HG02798 (cell line): ENCODE data around the gene SRPK2.
"Not testable (repeated sequence)": the region's sequence is repeated elsewhere in the genome, so short reads cannot be mapped to it uniquely, and the experiment has no call there.

ENCODE experiments used
- ATAC-seq: cut with Tn5 transposase; IDR thresholded peaks from one replicate; pipeline ENCODE4 v1.9.1; 2021; ENCODE audit warnings: mild to moderate bottlenecking; ENCODE audit not compliant: unreplicated experiment, poor library complexity

The SRPK2 gene

DNA sequence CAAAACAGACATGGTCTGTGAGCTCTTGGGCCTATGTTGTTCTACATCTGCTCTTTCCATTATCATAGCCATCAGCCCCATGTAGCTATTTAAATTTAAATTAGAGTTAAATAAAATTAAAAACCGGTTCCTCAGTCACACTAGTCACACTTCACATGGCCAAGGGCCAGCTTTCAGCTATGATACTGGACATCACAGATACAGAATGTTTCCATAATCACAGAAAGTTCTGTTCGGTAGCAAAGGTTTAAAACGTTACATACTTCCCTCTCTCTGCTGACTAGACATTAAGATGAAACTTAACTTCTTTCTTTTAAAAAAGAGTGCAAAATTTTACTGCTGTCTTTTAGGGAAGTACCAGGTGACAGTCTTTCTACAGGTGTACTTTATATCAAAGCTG, 43.0 kb downstream of the SRPK2 start:
- ATAC-seq = no peak

DNA sequence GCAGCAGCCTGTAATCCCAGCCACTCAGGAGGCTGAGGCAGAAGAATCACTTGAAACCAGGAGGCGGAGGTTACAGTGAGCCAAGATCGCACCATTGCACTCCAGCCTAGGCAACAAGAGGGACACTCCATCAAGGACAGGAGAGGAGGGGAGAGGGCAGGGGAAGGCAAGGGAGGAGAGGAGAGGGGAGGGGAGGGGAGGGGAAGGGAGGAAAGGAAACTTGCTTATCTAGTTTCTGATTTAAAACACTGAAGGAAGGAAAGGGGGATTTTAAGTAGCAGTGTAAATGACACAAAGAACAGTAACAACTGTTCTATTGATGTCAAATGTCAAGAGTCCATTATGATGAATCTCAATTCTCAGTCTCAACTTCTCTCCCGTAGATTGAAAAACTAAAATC, 43.7 kb downstream of the SRPK2 start:
- no peak for ATAC-seq

DNA sequence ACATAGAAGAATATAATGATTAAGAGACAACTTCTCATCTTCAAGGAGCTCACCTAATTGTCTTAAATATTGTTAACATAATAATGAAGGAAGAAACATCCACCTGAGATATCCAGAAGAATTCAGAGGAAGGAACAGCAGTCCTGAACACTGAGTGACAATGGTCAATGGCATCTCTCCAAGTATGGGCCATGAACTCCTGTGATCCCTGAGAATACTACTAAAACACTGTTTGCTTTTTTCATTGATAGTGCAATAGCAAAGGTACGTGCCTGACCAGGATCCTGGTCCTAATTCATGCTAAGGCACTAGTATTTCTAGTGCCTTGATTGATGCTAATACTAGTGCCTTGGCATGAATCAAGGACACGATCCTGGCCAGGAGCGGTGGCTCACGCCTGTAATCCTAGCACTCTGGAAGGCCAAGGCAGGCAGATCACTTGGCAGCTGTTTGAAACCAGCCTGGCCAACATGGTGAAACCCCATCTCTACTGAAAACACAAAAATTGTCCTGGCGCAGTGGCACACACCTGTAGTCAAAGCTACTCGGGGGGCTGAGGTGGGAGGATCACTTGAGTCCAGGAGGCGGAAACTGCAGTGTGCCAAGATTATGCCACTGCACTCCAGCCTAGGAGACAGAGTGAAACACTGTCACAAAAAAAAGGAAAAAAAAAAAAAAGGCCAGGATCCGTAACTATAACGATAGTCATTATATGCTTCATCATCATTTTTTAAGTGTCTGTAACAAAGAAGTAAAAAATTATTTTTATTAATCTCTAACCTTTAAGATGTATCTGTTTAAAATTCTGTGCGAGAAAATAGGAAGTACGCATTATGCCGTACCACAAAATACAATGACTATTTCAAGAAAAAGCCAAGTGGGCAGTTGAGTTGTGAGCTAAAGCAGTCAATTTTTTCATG, 49.1 kb downstream of the SRPK2 start:
- no peak for ATAC-seq

DNA sequence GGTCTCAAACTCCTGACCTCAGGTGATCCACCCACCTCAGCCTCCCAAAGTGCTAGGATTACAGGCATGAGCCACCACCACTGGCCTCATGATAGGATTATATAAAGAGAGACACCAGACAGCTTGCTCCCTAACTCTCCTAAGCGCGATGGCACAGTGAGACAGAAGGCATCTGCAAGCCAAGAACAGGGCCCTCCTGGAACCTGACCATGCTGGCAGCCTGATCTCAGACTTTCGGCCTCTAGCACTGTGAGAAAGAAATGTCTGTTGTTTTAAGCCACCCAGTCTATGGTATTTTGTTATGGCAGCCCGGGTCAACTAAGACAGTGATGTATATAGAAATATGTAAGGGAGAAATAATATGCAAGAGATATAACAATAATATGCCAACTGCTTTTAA, 51.2 kb downstream of the SRPK2 start:
- no peak for ATAC-seq

DNA sequence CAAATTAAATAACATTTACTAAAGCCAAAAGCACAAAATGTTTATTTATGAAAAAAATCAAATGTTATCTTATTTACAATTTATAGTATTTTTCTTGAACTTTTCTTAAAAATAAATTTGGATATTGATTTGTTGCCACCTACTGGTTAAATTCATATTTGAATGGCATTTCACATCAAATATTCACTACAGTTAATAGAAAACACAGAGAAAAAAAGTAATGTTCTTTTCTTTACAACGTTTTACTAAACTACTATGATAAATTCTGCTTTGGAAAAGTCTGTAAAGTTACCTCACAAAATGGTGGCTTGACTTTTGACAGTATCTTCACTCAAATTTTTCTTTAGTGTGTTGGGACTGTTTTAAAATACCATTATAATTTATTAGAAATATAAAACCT, 52.7 kb downstream of the SRPK2 start:
- no peak for ATAC-seq

DNA sequence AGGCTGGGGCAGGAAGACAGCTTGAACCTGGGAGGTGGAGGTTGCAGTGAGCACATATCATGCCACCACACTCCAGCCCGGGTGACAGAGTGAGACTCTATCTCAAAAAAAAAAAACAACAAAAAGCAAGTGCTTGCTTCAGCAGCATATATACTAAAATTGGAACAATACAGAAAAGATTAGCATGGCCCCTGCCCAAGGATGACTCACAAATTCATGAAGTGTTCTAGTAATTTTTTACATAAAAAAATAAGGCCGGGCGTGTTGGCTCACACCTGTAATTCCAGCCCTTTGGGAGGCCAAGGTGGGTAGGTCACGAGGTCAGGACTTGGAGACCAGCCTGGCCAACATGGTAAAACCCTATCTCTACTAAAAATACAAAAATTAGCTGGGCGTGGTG, 56.1 kb downstream of the SRPK2 start:
- ATAC-seq = not testable (repeated sequence)

DNA sequence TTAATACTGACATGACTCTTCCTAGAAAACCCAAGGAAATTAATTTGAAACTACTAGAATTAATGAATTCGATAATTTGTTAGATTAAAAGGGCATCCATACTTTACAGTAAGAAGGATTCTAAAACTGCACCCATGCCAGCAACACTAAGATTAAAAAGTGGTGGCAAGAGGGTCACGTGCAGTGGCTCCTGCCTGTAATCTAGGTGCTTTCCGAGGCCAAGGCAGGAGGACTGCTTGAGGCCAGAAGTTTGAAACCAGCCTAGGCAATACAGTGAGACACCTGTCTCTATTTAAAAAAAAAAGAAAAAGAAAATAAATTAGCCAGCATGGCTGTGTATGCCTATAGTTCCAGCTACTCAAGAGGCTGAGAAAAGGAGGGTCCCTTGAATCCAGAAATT, 58.2 kb downstream of the SRPK2 start:
- ATAC-seq = no peak

DNA sequence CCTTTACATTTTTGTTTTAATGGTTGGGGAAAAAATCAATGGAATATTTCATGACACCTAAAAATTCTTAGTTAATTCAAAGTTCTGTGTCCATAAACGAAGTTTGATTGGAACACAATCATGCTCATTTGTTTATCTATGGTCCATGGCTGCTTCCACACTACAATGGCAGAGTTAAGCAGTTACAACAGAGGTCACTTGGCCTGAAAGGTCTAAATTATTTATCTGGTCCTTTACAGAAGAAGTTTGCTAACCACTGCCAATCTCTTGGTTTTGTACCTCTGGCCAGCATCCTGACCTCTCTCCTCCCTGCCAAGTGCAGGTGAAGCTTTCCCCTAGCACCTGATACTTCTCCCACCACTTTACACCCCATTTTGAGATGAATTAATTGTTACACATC, 61.5 kb downstream of the SRPK2 start:
- no peak for ATAC-seq

DNA sequence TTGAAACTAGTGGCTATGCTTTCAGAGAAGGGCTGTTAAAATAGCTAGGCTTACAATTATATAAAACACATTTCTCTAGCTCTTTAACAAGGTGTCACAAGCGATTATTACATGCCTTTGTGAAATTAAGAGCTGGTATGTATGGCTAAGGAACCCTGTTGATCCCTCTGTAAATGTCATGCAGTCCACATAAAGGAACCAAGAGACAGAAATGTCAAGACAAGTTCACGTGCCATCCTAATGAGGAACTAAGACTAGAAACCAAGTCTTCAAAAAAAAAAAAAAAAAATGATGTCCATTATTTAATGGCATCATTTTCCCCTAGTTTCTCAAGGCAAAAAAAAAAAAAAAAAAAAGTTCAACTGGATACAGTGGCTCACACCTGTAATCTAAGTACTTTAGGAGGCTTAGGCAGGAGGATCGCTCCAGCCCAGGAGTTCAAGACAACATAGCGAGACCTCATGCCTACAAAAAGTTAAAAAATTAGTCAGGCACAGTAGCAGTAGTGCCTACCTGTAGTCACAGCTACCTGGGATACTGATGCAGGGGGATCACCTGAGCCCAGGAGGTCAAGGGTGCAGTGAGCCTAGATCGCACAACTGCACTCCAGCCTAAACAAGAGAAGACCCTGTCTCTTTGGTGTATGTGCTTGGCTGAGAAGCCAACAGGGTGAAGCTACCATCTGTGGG, 63.4 kb downstream of the SRPK2 start:
- ATAC-seq = no peak

DNA sequence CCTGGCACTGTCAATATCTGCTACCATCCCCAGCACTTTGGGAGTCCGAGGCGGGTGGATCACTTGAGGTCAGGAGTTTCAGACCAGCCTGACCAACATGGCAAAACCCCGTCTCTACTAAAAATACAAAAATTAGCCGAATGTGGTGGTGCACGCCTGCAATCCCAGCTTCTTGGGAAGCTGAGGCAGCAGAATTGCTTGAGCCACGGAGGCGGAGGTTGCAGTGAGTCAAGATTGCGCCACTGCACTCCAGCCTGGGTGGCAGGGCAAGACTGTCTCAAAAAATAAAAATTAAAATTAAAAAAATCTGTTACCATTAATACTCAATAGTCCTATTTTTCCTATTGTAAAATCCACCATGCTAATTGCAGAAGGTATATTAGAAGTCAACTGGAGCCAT, 64.1 kb downstream of the SRPK2 start:
- not testable (repeated sequence) for ATAC-seq

DNA sequence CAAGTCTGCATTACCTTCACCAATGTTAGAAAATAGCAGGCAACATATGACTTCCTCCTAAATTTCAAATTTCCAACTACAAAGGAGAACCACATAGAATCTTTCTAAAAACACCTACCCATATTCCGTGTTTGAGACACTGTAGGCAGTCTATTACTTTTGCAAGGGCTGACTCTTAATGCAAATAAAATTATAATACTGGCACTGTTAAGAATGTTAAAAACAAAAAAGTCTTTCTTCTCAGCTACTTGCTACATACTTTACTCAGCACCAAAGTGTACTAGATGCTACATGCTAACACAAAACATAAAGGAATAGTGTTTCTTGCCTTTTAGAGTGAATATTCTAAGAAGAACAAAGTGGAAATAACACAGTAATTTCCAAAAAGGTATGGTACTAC, 65.4 kb downstream of the SRPK2 start:
- no peak for ATAC-seq

DNA sequence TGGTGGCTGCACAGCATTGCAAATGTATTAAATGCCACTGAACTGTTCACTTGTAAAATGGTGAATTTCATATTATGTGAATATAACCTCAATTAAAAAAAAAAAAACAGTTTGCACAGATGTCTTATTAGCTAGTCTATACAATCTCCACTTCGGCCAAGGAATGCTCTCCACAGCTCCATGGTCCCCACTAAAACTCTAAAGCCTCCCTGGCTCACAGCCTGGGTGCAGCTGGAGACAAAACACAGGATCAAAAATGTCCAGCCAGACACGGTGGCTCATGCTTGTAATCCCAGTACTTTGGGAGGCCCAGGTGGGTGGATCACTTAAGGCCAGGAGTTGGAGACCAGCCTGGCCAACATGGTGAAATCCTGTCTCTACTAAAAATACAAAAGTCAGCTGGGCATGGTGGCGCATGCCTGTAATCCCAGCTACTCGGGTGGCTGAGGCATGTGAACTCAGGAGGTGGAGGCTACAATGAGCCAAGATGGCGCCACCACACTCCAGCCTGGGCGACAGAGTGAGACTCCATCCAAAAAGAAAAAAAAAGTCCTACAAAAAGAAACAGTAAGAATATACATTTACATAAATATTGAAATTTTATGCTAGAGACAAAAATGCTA, 66.0 kb downstream of the SRPK2 start:
- no peak for ATAC-seq

DNA sequence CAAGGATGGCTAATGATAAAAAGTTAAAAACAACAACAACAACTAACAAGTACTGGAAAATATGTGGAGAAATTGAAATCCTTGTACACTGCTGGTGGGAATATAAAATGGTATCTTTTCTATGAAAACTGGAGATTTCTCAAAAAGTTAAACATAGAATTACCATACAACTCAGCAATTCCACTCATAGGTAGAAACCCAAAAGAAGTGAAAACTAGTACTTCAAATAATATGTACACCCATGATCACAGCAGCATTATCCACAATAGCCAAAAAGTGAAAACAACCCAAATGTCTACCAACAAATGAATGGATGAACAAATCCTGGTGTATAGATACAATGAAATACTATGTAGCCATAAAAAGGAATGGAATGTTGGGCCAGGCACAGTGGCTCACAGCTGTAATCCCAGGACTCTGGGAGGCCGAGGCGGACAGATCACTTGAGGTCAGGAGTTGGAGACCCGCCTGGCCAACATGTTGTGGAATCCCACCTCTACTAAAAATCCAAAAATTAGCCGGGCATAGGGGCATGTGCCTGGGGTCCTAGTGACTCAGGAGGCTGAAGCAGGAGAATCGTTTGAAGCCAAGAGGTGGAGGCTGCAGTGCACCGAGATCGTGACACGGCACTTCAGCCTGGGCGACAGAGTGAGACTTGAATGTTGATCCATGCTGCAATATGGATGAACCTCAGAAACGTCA, 66.8 kb downstream of the SRPK2 start:
- no peak for ATAC-seq

DNA sequence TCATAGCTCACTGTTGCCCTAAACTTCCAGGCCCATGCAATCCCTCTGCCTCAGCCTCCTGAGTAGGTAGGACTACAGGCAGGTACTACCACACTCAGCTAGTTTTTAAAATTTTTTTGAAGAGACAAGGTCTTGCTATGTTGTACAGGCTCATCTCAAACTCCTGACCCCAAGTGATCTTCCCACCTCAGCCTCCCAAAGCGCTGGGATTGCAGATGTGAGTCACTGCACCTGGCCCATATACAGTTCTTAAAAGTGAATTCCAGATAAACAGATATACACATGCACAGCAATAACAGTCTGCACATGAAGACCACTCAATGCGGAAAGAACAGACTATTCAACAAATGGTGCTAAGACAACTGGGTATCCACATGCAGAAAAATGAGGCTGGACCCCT, 67.8 kb downstream of the SRPK2 start:
- no peak for ATAC-seq

DNA sequence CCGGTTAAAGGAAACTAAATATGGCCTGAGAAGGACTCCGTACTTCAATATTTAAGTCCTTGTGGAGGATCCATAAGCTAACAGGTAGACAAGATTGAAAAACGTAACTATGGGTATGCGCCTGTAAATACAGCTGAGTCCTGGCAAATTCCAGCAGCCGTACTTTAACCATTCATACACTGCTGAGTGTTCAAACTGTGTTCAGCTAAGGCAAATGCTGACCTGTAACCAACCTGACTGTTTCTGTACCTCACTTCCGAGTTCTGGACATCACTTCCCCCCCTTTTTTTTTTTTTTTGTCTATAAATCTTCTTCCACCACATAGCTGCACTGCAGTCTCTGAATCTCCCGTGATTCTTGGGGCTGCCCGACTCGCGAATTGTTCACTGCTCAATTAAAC, 69.1 kb downstream of the SRPK2 start:
- ATAC-seq = no peak

DNA sequence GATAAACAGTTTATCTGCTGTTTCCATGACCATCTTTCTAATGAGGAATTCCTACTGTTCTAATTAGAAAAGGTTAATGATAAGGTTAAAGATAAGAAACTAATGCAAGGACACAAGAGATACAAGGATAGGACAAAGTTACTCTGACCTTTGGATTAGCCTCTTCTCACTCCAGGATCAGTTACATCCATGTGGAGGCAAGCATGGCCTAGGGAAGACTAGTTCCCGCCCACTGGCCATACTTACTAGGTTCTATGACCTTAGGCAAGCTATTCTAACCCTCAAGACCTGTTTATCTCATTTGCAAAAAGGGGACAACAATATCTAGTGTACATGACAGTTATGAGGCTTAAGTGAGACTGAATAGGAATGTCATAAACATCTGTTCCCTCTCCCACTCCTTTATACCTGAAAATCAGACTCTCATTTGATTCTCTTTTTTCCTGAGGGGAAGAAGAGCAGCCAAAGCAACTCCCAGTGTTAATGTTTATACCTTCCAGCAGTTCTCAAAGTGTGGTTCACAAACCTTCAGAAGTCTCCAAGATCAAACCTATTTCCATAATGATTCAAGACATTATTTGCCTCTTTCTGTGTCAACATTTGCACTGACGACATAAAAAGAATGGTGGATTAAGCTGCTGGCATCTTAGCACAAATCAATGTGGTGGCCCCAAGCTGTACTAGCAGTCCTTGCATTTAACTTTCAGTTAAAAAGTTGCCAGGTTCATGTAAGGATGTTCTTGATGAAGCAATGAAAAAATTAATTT, 72.0 kb downstream of the SRPK2 start:
- ATAC-seq = no peak

DNA sequence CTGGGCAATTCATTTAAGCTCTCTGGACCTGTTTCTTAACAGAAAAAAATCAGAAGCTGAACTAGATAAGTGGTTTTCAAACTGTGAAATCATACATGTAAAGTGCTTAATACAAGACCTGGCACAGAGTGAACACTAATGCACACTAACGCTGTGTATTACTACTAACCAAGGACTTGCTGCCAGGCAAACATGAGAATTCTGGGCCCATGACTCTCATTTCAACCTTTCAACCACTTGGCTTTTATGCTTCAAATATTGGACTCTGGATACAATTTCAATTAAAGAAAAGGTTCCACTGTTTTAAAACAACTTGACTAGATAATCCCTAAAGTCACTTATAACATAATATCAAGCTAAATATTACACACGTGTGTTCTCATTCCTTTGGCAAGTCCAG, 73.4 kb downstream of the SRPK2 start:
- ATAC-seq = no peak

DNA sequence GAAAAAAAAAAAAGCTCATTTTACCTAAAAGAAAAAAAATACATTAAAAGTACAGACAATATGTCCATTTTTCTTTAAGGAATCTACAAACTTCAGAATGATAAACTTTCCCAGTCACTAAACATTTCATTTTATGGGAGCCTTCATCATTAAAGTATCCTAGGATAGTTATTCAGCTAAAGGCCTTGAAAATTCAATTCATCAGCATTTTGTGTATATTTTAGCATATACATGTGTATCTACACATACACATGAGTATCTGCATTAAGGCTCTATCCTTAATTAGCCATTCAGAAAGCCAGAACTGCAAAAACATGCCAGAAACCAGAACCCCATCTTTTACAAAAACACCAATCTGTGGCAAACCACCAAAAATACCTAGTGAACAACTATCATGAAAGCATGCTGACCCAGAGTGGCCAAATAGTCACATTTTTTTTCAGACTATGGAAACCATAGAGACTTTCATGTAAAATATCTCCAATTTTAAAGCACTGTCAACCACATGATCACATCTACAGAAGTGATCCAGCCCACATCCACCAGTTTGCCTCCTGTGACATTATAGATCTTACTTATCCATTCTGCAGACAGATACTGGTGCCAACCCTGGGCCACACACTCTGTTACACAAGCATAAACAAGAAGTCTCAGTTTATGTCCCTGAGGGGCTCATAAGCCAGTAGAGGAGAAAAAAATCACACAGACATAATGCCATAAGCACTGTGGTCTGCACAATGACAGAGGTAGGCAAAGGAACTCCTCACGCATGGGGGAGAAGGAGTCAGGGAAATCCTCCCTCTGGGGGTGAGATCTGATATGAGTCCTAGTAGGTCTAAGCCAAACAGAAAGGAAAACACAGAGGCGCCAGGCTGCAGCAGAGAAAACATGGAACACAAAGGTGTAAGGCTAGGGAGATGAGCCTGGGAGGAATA, 79.2 kb downstream of the SRPK2 start:
- peak; percentile 55 for ATAC-seq

DNA sequence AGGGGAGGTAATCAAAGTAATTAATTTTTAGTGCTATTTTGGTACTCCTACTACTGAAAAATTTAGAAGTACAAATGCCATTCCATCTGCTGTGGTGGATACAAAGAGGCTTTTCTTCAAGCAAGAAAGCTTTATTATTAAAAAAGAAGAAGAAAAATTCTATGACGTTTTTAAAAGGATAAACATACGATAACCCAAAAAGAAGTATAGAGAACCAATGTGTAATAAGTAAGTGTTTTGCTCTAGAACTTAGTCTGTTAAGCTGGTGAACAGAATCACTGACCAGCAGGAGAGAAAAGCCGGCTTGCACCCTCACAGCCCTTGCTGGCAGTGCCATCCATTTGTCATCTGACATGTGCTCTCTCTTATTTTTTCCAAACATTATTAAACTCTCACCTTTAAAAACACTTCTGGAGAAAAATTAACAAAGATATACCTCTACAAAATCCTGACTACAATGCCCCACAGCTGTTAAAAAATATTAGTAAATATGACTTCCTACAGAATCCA, 81.5 kb downstream of the SRPK2 start:
- ATAC-seq = no peak
